ENCODE measurements around the gene NHERF2.

- TF ChIP-seq, protein P1, sequence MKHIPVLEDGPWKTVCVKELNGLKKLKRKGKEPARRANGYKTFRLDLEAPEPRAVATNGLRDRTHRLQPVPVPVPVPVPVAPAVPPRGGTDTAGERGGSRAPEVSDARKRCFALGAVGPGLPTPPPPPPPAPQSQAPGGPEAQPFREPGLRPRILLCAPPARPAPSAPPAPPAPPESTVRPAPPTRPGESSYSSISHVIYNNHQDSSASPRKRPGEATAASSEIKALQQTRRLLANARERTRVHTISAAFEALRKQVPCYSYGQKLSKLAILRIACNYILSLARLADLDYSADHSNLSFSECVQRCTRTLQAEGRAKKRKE (CRISPR knock-in tag; IDR thresholded peaks at IDR 0.05; ENCODE audit: low read depth): peak; percentile 57; the same call in 1 of the 2 replicates
- TF ChIP-seq POLR2A (IDR thresholded peaks at IDR 0.05; ENCODE audit: low read length) (peak; percentile 81), CTCF (IDR thresholded peaks at IDR 0.05) (no peak; the same call in 2 of the 3 replicates)
Measured at GRCh38 chr16:2009791-2010510, 16.8 kb upstream of the NHERF2 start, which contains the start of gene ZNF598.
